MM.1S (cell line): ENCODE data around the gene LOXHD1.

Experiments used
- EZH2phosphoT487 ChIP-seq: fragments of 300-600 bp; sonication (generic); IDR thresholded peaks from 2 replicates; pipeline ENCODE4 v1.6.1; 2018; ENCODE audit warnings: antibody characterized with exemption, low read length
- TF ChIP-seq, protein P1 (sequence below): fragments of 300-600 bp; sonication (generic); IDR thresholded peaks from 2 replicates; pipeline ENCODE4 v1.5.1; 2016; ENCODE audit warnings: antibody characterized with exemption, low read length, mixed read lengths

DNA sequence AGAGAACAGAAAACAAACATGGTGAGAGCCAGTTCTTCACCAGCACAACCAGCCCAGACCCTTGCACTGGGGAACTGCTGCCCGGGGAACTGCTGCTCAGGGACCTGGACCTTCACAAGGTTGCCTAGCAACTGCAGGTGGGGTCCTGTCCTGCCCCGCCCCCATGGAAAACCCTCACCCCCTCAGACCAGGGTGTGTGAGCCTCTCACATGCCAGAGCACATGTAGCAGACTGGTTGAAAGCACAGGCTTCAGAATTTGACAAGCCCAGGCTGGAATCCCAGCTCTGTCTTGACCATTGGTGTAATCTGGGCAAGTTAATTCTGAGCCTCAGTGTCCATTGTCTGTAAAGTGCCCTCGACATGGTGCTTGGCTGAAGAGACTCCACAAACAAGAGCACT, 118.6 kb downstream of the LOXHD1 start:
- TF ChIP-seq, protein P1, sequence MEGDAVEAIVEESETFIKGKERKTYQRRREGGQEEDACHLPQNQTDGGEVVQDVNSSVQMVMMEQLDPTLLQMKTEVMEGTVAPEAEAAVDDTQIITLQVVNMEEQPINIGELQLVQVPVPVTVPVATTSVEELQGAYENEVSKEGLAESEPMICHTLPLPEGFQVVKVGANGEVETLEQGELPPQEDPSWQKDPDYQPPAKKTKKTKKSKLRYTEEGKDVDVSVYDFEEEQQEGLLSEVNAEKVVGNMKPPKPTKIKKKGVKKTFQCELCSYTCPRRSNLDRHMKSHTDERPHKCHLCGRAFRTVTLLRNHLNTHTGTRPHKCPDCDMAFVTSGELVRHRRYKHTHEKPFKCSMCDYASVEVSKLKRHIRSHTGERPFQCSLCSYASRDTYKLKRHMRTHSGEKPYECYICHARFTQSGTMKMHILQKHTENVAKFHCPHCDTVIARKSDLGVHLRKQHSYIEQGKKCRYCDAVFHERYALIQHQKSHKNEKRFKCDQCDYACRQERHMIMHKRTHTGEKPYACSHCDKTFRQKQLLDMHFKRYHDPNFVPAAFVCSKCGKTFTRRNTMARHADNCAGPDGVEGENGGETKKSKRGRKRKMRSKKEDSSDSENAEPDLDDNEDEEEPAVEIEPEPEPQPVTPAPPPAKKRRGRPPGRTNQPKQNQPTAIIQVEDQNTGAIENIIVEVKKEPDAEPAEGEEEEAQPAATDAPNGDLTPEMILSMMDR = no peak
- TF ChIP-seq EZH2phosphoT487 = no peak
